Measurements from ENCODE around the gene RMND5A.
"Not testable (repeated sequence)": the region's sequence is repeated elsewhere in the genome, so short reads cannot be mapped to it uniquely, and the experiment has no call there.

- not testable (repeated sequence) for TF ChIP-seq POLR2A (IDR thresholded peaks at IDR 0.05)
- TF ChIP-seq, protein P1, sequence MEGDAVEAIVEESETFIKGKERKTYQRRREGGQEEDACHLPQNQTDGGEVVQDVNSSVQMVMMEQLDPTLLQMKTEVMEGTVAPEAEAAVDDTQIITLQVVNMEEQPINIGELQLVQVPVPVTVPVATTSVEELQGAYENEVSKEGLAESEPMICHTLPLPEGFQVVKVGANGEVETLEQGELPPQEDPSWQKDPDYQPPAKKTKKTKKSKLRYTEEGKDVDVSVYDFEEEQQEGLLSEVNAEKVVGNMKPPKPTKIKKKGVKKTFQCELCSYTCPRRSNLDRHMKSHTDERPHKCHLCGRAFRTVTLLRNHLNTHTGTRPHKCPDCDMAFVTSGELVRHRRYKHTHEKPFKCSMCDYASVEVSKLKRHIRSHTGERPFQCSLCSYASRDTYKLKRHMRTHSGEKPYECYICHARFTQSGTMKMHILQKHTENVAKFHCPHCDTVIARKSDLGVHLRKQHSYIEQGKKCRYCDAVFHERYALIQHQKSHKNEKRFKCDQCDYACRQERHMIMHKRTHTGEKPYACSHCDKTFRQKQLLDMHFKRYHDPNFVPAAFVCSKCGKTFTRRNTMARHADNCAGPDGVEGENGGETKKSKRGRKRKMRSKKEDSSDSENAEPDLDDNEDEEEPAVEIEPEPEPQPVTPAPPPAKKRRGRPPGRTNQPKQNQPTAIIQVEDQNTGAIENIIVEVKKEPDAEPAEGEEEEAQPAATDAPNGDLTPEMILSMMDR (IDR thresholded peaks at IDR 0.05): not testable (repeated sequence)
These were observed 12.0 kb upstream of the RMND5A start for GRCh38 chr2:86708126-86708525.

Measured in body of pancreas (tissue), 4 donors.